Stimulated activated naive CD8-positive, alpha-beta T cell treated with anti-CD3 and anti-CD28 coated beads, Interleukin-15, amount 100 ng/mL, for 72 hours (primary cell): ENCODE results near the gene IGF1R.
A peak's percentile ranks its signal among the peaks of the same experiment; 100 is the strongest.

Experiments
- ATAC-seq: fragments of 150-1000 bp; cut with Tn5 transposase; 2 replicates; pipeline ENCODE4 v1.10.0; 2021; ENCODE audit warnings: mild to moderate bottlenecking, moderate library complexity
- DNase-seq, 2 donors: peaks; one replicate each; pipeline ENCODE4 v3.0.0; 2021 to 2022
- H3K27ac Mint-ChIP-seq, 2 donors: one replicate each; pipeline ENCODE4 v1.8.0; 2022; ENCODE audit warnings: mild to moderate bottlenecking in 2 of 2, mixed read lengths in 2 of 2, moderate library complexity in 2 of 2
- H3K27me3 Mint-ChIP-seq: one replicate; pipeline ENCODE4 v1.8.0; 2022; ENCODE audit warnings: mixed read lengths
- H3K4me1 Mint-ChIP-seq: one replicate; pipeline ENCODE4 v1.8.0; 2022; ENCODE audit warnings: mild to moderate bottlenecking, mixed read lengths
- H3K4me3 Mint-ChIP-seq, 2 donors: one replicate each; pipeline ENCODE4 v1.8.0; 2022; ENCODE audit warnings: mild to moderate bottlenecking in 2 of 2, mixed read lengths in 2 of 2, moderate library complexity in 1 of 2
- H3K9me3 Mint-ChIP-seq, 2 donors: one replicate each; pipeline ENCODE4 v1.8.0; 2022; ENCODE audit warnings: mixed read lengths in 2 of 2

IGF1R gene

DNA sequence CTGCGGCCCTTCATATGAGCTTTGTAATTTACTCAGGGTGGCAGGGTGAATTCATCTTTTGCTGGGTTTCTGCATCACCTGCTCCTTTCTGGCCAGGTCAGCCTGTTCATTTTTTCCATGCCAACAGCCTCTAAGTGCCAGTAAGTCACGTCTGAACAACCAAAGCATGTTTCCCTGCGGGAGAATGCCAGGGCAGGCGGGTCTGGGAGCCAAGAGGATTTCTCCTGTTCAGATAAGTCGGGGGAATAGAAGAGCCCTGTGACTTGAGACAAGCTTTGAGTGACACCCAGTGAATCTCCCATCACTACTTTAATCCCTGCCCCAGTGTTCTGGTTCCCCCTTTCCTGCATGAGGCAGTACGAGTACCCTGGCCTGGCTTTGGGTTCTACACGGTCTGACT is 206.2 kb downstream of the IGF1R start:
- DNase-seq, result no peak
- Mint-ChIP-seq H3K9me3 (no peaks in the 10 kb centered on the region), H3K27me3 (no peaks in the 10 kb centered on the region), H3K4me1 (peaks cover 68% of the 10 kb centered on the region), H3K27ac (no peak overlapping the region), H3K4me3 (no peak overlapping the region)
- no peak for ATAC-seq

DNA sequence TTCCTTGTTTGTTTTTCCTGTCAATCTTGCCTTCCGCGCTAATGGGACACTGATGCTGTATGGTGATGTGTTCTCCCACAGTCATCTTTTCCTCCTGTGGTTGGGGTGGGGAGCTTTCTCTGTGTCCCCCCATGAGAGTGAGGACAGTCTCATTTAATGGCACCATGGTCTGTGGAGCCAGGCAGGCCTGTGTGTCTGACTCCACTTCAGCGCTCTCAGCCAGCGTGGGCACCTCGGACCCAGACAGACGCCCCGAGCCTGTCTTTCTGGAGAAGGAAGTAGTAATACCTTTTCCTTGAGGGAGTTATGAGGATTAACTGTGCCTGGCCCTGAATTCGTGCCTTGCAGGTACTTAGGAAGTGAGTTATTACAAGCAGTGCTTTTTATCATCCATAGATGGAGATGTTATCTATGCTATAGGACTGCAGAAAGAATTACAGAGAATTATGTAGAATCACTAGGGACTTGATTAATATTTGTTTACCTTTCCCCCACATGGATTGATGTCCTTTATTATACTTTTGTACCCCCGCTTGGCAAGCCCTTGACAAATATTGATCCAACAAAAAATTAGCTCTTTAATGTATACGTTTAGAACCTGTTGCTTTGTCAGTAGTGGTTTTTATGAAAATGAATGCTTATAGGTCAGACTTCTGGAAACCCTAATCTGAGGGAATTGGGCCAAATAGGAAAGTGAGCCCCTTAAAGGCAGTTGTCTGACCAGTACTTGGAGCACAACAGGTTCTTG is 206.9 kb downstream of the IGF1R start:
- Mint-ChIP-seq H3K4me3 (no peak overlapping the region), H3K9me3 (no peaks in the 10 kb centered on the region), H3K27ac (peak overlapping the region in 1 of 2 donors; percentile 28), H3K4me1 (peaks cover 67% of the 10 kb centered on the region), H3K27me3 (no peaks in the 10 kb centered on the region)
- ATAC-seq, result no peak
- no peak for DNase-seq

DNA sequence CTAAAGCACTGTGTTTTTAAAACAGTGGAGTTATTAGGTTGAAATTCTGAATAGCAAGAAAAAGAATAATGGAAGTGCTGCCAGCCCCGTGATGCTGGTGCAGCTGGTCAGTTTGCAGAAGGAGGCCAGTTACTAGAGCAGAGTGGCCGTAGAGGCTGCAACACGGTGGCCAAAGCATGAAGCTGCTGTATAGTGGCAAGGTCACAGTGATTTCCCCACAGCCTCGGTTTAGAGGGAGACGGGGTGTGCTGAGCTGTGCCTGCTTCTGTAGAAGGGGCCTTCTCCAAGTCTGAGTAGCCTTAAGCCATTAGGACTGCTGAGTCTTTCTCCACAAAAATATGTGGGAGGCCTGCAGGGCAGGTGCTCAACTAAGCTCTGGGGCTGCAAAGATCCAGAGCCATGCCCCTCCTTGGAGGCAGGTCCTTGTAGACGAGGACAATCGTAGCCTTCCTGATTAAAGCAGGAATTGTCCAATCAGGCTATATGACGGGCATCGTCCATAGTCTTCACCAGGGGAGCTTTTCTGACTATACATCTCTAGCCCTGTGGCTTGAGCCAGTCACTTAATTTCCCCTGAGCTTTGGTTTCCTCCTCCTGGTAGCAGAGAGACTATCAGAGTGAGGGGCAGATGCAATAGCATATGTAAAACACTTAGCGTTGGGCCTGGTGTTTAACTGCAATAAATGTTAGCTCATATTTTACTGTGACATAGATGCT is 207.6 kb downstream of the IGF1R start:
- no peak for DNase-seq
- Mint-ChIP-seq H3K4me3 (no peak overlapping the region), H3K27me3 (no peaks in the 10 kb centered on the region), H3K4me1 (peaks cover 67% of the 10 kb centered on the region), H3K27ac (no peak overlapping the region), H3K9me3 (no peaks in the 10 kb centered on the region)
- ATAC-seq, result no peak

DNA sequence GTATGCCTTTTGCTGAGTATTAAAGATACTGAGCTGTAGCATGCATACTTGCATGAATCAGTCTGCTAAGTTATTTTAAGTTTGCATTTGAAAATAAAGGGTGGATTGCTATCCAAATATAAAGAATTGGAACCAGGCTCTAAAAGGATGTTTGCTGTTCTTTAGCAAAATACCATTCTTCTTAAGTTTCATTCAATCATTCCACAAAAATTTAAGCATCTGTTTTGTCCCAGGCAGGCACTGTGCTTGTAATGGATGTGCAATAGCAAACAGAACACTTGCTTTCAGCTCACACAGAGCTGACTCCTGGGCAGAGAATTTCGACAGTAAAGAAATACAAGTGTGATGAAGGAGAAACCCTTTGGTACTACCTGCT is 208.2 kb downstream of the IGF1R start:
- Mint-ChIP-seq H3K4me1 (peaks cover 67% of the 10 kb centered on the region), H3K27me3 (no peaks in the 10 kb centered on the region), H3K27ac (no peak overlapping the region), H3K4me3 (no peak overlapping the region), H3K9me3 (no peaks in the 10 kb centered on the region)
- DNase-seq (no peak), ATAC-seq (no peak)

DNA sequence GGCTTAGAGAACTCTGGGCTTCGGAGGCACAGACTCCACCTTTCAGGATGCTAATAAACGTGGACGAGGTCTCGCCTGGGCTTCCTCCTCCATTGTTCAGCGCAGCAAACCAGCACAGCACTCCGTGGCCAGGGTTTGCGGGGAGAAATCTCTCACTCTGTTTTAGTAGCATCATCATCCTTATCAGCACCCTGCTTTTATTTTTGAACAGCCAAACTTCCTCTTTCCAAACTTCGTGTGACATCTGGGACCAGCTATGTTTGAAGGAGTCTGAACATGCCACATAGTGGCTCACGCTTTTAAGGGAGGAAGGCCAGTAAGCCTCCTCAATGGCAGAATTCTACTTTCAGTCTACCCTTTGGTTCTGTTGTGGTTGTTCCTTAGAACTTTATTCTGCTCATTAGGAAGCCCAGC is 210.3 kb downstream of the IGF1R start:
- Mint-ChIP-seq H3K4me3 (peak overlapping the region; percentile 62 to 76), H3K27ac (peak overlapping the region; percentile 15 to 57)

DNA sequence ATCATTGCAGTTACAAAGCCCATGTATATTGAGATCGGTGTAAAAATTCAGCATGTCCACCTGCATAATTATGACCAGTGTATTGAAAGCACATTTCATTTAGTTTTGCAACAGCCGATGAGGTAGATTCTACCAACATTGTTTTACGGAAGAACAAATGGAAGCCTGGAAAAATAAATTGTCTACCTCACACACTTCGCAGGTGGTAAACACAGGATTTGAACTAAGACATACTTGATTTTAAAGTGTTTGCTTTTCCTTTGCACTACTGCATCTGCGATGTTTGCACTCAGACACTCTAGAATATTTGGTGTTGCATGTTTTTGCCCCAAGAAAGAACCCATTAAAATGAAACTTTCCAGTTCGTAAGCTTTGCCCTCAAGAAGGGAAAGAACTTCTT is 210.8 kb downstream of the IGF1R start:
- Mint-ChIP-seq H3K4me3 (peak overlapping the region; percentile 62 to 76), H3K4me1 (peaks cover 51% of the 10 kb centered on the region)

More for the DNA sequence above, 210.3 kb downstream of the IGF1R start:
- Mint-ChIP-seq H3K27me3 (no peaks in the 10 kb centered on the region), H3K9me3 (no peaks in the 10 kb centered on the region), H3K4me1 (peaks cover 56% of the 10 kb centered on the region)
- DNase-seq, result no peak
- no peak for ATAC-seq

DNA sequence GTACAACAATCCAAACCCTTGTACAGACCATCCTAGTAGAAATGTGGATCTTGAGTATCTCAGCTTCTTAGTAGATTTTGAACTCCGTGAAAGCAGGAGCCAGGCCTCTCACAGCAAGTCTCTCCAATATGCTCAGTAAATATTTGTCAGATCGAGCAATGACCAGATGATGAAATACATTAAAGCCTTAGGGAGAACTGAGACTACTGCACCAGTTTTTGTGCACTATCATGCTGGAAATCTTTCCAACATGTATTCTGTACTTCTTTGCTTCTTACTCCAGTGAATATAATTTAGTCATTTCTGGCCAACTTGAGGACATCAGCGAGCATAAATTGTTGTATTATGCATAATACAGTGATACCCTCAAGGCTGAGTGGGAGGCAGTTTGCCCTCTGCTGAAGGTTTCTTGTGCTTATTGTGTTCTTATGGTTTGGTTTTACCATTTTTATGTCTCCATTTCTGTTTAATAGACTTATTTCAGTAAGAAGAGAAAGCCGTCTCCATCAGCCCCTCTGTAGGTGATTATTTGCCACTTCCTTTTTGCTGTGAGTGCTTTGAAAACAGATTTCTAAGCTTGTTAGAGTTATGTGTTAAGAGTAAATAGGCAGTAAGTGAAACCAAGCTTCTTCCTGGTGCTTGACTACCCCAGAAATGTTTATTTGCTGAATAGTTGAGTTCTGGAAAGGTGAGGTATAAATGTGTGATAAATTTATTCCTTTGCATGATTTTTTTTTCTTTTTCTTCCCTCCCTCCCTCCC is 212.1 kb downstream of the IGF1R start:
- Mint-ChIP-seq H3K4me3 (peak overlapping the region in 1 of 2 donors; percentile 13), H3K4me1 (peaks cover 48% of the 10 kb centered on the region)

More for the DNA sequence above, 210.8 kb downstream of the IGF1R start:
- peak overlapping the region; percentile 15 to 57 for H3K27ac Mint-ChIP-seq
- DNase-seq (no peak), ATAC-seq (no peak)
- no peaks in the 10 kb centered on the region for H3K9me3 Mint-ChIP-seq
- H3K27me3 Mint-ChIP-seq, result no peaks in the 10 kb centered on the region

DNA sequence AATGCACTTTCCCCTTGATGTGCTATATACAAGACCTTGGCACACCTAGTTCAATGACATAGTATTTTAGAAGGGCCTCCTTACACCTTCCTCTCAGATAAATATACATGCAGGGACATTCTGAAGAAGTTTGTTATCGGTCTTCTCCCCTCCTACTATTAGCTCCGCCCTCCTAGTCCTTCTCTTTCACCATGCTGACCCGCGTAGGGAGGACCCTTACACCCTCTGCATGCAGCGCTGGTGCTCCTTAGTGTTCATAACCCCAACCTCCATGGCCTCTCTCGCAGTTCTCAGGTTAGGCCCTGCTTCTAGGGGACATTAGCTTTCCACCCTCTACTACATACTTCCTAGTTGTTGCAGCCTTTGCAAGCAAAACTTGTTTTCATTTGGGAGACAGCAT is 212.8 kb downstream of the IGF1R start:
- peak overlapping the region in 1 of 2 donors; percentile 39 for H3K4me3 Mint-ChIP-seq
- H3K4me1 Mint-ChIP-seq, result peaks cover 55% of the 10 kb centered on the region
- H3K27me3 Mint-ChIP-seq, result no peaks in the 10 kb centered on the region
- H3K9me3 Mint-ChIP-seq, result no peaks in the 10 kb centered on the region
- no peak for DNase-seq
- ATAC-seq, result no peak
- peak overlapping the region; percentile 13 to 45 for H3K27ac Mint-ChIP-seq

More for the DNA sequence above, 212.1 kb downstream of the IGF1R start:
- peak overlapping the region in 1 of 2 donors; percentile 28 for H3K27ac Mint-ChIP-seq
- DNase-seq (no peak), ATAC-seq (no peak)
- H3K27me3 Mint-ChIP-seq, result no peaks in the 10 kb centered on the region
- no peaks in the 10 kb centered on the region for H3K9me3 Mint-ChIP-seq

DNA sequence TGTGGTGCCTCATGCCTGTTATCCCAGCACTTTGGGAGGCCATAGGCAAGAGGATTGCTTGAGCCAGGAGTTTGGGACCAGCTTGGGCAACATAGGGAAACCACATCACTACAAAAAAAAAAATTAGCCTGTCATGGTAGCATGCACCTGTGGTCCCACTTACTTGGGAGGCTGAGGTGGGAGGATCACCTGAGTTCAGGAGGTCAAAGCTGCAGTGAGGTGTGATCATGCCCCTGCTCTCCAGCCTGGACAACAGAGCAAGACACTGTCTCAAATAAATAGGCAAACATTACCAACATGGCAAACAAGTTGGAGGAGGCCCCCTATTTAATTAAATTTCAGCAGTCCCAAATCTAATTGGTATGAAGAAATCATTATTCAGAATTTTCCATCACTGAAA is 215.6 kb downstream of the IGF1R start:
- Mint-ChIP-seq H3K27ac (no peak overlapping the region), H3K27me3 (no peaks in the 10 kb centered on the region), H3K4me1 (peaks cover 64% of the 10 kb centered on the region), H3K4me3 (no peak overlapping the region), H3K9me3 (no peaks in the 10 kb centered on the region)
- DNase-seq (no peak), ATAC-seq (no peak)

DNA sequence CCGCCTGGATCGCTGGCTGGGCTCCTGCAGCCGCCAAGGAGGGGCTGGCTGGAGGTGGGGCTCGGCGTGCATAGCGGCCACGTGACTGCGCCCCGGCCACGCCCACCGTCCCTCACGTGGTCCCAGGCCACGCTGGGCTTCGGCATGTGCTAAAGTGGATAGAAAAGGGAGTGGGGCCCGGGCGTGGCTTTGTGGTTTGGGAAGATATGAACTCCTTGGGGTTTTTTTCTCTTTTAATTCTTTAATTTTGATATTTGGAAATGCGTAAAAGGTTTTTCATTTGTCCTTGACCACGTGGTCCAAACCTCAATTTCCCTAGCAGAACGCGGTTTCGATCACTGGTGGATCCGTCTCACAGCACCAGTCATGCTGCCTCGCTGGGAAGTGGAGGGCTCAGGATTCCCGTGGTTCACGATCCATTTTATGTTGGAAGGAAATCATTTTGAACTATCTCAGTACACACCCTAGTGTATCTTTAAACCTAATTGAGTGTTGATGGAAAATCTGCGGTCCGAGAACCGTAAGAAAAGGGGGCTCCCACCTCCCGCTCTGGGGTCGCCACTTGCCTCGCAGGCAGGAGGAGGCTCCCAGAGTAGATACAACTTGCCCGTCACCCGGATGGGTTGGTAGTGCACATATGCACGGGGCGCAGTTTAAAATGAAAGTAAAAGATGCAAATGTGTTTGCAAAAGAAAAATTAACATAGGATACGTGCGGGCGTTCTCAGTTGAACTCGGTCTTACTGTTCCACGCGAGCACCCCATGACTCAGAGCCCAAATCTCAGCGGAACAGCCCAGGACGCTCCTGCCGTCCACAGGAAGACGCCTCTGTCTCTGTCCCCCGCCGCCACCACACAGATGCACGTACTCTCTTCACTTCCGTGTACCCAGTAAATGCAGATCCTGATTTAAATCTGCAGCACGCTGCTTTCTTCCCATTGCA is 217.3 kb downstream of the IGF1R start:
- Mint-ChIP-seq H3K4me1 (peaks cover 57% of the 10 kb centered on the region), H3K27ac (peak overlapping the region; percentile 87 to 97), H3K9me3 (no peaks in the 10 kb centered on the region), H3K27me3 (no peaks in the 10 kb centered on the region), H3K4me3 (peak overlapping the region; percentile 82 to 86)
- ATAC-seq (peak; percentile 95), DNase-seq (peak; percentile 64 to 78)

DNA sequence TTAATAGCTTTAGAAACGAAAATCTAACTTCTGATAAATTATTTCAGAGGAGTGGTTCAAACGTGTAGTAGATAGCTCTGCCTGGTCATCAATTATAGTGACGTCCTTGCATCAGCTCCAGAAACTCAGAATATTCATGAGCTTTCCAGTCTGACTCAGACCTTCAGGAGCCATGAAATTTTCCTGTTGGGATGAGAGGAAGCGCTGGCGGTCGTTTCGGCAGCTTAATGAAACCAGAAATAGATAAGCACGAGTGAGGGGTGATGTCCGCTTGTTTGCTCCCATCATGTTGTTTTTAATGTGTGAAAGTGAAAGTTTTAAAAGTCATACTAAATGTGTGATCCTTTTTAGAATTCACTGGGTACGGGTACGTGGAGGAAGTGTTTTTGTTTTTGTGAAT is 218.2 kb downstream of the IGF1R start:
- no peaks in the 10 kb centered on the region for H3K27me3 Mint-ChIP-seq
- H3K4me1 Mint-ChIP-seq, result peaks cover 51% of the 10 kb centered on the region

DNA sequence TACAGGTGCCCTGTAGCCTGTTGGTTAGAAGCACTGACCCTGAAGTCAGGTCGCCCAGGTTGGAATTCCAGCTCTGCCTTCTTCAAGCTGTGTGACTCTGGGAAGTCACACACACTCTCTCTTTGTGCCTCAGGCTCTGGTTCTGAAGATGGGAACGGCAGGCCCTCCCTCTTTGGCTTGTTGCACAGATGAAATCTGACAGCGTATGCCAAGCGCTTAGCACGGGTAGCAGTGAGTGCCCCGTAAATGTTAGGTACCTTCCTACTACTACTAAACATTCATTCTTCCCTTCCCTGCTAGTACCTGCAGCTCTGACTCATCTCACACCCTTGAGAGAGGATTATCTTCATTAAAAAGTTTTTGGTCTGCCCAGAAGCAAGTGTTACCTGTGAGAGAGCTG is 220.2 kb downstream of the IGF1R start:
- Mint-ChIP-seq H3K27me3 (no peaks in the 10 kb centered on the region), H3K4me3 (no peak overlapping the region), H3K27ac (no peak overlapping the region), H3K9me3 (peaks cover 6 to 7% of the 10 kb centered on the region in 2 donors), H3K4me1 (peaks cover 60% of the 10 kb centered on the region)
- no peak for ATAC-seq
- no peak for DNase-seq

More for the DNA sequence above, 218.2 kb downstream of the IGF1R start:
- DNase-seq (no peak), ATAC-seq (no peak)
- Mint-ChIP-seq H3K4me3 (peak overlapping the region; percentile 82 to 86), H3K27ac (peak overlapping the region; percentile 87 to 97), H3K9me3 (peaks cover 5% of the 10 kb centered on the region in 2 donors)

DNA sequence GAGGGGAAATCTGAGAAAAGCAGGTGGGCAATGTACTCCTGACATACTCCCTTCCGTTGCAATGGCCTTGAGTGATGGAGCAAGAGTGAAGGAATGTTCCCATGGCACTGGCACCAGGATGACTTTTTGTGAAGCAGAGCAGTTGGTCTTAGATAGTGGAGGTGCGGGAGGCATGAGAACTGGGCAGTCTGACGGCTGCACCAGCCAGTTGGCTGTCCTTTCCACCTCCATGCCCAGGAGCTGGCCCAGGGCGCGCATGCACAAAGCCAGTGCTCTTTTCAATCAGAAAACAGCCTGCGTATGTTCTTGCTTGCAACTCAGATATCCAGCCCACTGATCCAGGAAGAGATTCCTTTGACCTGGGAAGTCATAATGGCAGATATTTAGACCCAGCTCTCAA is 222.4 kb downstream of the IGF1R start:
- Mint-ChIP-seq H3K9me3 (peaks cover 6 to 7% of the 10 kb centered on the region in 2 donors), H3K4me3 (no peak overlapping the region), H3K27ac (no peak overlapping the region), H3K4me1 (peaks cover 66% of the 10 kb centered on the region), H3K27me3 (no peaks in the 10 kb centered on the region)
- ATAC-seq, result no peak
- no peak for DNase-seq

DNA sequence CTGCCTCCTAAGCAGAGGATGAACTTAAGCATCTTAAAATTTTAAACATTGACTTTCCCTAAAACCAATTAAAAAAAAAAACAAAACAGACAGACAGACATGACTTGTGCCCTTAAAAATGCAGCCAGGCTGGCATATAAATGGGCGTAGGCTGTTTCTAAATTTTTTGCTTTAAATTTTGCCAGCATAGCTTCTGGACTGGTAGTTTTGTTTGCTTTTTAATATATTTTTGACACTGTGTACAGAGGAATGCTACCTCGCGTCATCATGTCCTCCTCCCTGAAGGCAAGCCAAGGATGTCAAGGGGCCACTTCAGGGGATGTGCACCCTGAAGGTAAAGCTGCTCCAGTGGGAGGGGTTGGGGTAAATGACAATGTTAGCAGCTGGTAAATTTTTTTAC is 224.4 kb downstream of the IGF1R start:
- DNase-seq (no peak), ATAC-seq (no peak)
- H3K27ac Mint-ChIP-seq, result no peak overlapping the region
- H3K9me3 Mint-ChIP-seq, result peaks cover 6 to 7% of the 10 kb centered on the region in 2 donors
- H3K4me1 Mint-ChIP-seq, result peaks cover 50% of the 10 kb centered on the region
- peak overlapping the region in 1 of 2 donors; percentile 55 for H3K4me3 Mint-ChIP-seq
- H3K27me3 Mint-ChIP-seq, result no peaks in the 10 kb centered on the region
